Occipital lobe (tissue), 2 donors: ENCODE results near the gene CACNA1C. TPM values are rescaled to one million over a fixed set of nuclear protein-coding genes. Genes with fewer than 3 reads are reported as not detected.
"Not testable (repeated sequence)": the region's sequence is repeated elsewhere in the genome, so short reads cannot be mapped to it uniquely, and the experiment has no call there.

Experiments
- DNase-seq: peaks from one replicate; lab custom pipeline; 2025; lab: John Stamatoyannopoulos, UW
- total RNA-seq: library from RNA; depleted of rRNA; stranded (reverse); fragments of >200 nt; gene quantifications from one replicate; pipeline ENCODE4 v1.2.3, GENCODE V29; 2014

Gene CACNA1C
- total RNA-seq, 1 donor from 2014 or later: 21.4 TPM

DNA sequence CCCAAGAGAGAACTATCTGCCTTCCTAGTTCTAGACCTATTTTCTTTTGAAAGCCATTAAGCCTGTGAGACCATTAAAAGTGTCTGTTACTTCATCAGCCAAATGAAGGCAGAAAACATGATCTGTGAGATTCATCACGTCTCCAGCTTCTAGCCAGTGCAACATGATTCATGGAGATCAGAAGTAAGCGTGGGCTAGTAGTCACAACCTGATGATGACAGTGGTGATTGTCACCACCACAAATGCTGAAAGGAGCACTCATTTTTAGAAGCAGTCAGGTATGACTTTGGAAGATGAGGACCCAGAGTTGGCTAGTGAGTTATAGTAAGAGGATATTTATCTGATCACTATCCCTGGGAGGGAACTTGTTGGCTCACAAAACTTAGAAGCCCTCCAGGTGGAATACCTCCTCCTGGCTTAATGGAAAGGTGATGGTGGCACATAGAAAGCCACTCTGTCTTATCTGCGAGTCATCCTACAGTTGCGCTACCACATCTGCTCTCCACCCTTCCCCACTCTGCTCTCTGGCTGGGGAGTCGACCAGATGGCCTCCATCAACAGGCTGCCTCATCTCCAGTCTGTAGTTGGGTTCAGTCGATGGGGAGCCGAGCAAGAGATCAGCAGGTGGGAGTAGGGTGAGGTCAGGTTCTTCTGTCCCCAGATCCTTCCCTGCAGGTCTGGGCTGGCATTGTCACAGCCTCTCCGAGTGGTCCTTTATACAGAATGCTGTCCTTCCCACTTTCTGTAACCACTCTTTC lies 424.4 kb downstream of the CACNA1C start:
- DNase-seq: no peak

DNA sequence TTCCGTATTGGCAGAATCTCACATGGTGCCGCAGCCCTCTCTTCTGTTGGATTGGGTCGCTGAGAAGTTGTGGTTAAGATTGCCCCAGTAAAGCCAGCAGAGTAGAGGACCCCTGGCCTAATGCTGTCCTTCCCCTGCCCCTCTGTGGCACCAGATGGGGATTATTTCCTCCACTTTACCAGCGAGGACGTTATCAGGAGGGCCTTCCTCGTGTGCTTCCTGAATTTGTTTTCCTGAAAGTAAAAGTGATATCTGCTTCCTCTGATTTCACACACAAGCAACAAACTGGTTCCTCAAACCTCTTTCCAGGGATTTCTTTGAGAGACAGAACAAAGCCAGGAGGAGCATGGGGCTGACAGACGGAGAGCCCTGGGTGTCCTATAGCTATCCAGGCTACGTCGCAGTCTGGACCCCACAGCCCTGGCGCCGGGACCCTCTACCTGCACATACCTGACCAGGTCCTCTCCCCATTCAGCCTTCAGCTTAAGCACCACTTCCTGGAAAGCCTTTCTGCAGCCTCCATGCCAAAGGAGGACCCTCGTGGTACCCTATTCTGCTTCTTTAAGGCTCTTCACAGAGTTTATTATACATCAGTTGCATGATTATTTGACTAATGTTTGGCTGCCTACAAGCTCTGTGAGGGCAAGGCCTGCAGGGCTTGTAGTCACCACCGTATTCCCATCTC lies 427.2 kb downstream of the CACNA1C start:
- no peak for DNase-seq

DNA sequence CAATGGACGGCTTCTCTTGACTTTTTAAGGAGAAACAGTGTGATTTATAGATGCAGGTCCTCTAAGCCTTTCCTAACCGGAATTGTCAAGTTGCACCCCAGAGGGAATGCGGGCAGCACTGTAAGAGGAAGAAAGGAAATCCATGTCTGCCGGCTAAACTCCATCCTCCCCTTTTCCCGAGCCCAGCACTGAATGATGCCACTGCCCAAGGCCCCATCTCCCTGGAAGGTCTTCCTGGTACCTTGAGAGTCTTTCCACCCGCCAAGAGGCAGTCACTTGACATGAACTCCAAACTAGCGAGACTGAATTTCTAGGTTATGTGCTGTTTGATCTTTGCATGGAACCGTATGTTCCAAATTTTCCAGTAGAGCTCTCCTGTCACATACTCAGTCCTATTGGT lies 428.6 kb downstream of the CACNA1C start:
- DNase-seq: no peak

DNA sequence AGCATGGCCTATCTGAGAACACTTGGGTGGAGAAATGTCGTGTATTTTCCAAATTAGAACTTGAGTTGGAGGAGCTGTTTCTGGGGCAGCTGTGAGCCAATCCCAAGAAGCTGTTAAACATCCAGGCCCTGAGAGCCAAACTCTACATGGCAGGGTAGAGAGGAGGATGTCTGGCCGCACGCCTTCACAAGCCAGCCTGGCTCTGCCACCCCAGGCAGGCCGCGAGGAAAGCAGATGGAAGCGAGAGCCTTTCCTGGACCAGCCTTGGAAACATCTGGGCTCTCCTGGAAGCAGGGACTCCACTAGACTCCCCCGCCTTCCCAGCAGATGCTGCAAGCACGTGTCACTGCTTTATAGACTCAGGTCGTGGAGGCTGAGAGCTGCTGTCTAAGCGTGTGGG lies 429.2 kb downstream of the CACNA1C start:
- DNase-seq: peak; percentile 74

DNA sequence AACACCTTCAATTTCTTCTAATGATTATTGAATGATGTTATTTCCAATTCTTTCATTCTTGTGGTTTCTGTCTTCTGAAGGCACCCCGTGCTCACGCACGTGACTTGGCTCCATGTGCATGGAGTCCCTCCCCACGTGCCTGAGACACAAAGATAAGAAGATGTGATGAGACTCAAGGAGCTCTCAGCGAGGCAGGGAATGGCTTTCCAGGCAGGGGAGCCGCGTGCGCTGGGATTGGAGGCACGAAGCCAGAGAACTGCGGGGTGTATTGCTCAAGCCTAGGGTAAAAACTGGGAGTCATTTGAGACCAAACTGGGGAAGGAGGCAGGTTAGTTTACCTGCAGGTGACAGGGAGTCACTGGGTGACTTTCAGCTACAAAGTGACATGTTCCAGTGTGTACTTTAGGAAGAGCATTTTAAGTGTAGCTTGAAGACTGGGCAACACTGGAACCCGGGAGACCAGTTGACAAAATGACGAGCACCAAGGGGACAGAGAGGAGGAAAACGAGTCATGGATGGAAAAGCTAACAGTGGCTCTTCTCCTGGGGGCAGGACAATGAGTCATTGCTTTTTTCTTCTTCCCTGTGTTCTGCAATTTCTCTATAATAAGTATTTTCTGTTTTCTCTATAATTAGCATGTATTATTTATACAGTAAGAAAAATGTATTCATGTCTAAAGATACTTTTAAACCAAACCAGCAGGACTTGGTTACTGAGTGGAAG lies 430.3 kb downstream of the CACNA1C start:
- DNase-seq: no peak

DNA sequence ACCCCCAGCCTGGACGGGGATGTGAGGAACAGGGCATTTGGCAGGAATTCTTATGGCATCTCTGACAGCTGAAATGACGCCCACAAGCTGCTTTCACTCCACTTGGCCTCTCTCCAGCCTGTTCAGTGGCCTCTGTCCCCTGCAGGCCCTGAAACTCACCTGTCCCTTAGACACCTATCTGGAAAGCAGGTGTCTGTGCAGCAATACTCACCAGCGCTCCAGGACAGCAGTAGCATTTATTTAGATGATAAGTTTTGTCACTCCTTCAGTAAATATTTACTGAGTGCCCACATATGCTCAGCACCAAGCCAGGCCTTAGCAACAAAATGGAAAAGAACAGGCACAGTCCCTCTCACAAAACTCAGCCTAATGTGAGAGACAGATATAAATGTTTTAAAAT lies 430.9 kb downstream of the CACNA1C start:
- DNase-seq: no peak

DNA sequence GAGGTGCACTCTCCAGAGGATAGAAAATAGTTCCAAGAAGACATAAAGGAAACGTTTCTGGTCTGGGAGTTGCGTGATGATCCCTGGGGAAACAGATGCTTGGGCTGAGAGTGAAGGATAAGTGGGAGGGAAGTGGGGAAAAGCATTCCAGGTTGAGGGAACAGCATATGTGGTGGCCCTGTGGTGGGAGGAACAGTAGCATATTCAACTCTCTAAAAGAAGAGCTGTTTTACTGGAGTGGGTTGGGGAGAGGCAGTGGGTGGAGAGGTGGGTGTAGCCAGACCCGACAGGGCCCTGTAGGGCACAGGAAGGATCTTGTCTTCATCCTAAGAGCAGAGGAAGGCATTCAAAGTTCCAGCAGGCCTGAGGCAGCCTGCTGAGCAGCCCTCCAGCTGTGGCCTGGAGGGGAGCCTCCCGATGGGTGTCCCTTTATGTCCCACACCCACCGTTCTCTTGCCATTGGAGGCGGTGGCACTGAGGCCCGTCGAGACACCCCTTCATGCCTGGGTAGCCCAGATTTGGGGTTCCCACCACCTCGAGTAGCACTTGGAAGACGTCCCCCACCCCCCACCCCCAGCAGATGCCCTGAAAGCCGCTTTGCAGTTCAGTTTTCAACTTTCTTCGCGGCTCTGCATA lies 431.5 kb downstream of the CACNA1C start:
- no peak for DNase-seq

DNA sequence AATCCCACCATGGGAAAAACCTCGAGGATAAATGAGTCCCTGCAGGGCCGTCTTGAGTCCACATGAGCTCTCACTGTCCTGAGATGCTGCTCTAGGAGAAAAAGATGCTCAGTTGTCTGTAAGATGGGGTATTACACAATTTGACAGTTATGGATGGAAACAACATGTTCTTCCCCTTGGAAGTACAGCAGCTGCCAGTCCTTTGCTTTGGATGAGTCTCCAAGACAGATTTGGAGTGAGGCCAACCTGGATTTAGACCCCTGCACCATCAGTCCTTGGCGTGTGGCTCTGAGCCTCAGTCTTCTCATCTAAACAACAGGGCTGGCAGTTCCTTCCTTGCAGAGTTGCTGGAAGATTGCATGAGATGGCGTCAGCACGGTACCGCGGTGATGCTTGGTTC lies 432.9 kb downstream of the CACNA1C start:
- no peak for DNase-seq

DNA sequence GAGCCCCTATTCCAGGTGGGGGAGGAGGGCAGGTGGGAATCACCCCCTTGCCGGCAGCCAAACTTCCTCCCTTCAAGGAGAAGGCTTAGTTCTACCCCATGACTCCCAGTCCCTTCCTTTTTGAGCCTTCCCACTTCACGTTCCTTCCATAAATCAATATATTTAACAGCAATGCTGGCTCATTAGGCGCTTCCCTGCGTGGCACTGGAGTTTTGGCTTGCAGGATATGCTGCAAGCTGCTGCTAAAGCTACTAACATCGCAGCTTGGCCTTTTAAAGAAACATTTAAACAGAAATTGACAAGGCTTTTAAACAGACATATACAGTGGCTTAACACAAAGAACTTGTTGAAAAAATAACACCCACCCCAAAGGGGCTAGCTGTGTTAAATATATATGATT lies 434.0 kb downstream of the CACNA1C start:
- no peak for DNase-seq

DNA sequence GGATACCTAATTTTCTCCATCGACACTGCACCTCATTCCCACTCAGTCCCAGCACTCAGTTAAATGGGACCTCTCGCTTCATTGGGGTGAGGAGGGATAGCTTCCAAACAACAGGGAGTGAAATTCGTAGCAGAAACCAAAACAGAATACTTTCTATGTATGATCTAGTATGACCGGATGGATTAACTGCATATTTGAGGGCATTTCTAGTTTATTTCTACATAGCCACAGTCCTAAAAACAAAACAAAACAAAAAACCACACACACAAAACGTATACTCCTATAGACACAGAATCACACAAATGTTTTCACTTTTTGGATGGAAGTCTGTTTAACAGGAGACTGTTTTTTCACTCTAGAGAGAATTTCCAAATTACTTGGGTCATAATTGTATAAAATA lies 434.5 kb downstream of the CACNA1C start:
- DNase-seq: no peak

DNA sequence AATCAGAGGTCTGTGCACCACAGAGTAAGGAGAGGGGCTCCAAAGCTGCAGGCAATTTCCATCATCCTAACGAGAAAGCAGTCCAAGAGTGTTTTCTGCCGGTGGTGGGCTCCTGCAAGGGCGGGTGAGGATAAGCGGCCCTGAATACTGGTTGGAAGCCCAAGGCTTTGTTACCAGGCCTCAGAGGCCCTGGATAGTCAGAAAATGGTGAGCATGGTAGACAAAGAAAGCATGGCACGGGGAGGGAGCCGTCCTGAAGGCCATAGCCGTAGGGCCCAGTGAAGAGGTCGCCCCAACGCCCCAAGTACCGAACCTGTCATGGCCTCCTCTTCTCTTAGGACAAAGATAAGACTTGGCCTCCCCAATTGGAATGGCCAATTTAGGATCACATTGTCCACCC lies 435.3 kb downstream of the CACNA1C start:
- DNase-seq: no peak

DNA sequence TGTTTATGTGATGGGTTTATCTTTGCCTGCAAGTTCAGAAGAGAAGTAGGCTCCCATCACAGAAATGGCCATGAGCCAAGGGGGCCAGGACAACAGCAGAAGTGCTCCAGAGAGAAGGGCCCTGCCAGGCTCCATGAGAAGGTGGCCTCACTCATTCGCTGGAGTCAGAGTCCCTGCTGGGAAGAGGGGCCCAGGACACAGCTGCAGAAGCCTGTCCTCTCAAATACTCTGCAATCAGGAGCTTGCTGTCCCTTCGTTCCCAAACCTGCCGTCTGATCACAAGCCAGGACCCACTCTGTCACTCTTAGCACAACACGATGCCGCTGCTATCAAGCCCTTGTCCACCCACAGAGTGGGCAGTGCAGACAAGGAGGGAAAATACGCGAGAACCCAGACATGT lies 435.8 kb downstream of the CACNA1C start:
- no peak for DNase-seq

DNA sequence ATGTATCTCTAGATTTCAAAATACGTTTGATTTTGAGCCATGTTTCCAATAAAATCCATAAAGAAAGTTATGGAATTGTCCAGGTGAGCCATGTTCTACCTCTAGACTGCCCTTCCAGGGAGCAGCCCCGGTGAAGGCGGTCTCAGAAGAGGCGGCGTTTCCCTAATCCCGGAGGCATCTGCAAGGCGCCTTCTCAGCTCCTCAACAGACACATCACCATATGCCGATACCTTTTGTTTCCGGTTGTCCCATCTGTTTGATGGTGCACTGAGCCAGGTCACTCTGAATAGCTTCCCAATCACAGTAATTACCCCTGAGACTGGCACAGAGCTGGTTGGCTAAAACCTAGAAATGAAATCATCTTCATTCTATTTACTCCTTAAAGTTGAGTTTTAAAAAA lies 436.5 kb downstream of the CACNA1C start:
- DNase-seq: peak; percentile 11

DNA sequence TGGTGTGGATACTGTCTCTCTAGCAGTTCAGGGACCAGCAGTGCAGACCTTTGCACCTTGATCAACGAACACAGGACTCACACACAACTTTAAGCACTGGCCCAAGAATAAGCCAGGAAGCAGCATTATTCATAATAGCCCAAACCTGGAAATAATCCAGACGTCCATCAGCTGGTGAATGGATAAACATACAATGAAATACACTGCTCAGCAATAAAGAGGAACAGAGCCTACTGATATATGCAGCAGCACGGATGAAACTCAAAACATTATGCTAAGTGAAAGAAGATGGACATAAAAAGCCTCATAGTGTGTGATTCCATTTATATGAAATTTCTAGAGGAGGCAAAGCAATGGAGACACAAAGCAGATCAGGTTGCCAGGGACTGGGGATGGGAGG lies 438.0 kb downstream of the CACNA1C start:
- no peak for DNase-seq

DNA sequence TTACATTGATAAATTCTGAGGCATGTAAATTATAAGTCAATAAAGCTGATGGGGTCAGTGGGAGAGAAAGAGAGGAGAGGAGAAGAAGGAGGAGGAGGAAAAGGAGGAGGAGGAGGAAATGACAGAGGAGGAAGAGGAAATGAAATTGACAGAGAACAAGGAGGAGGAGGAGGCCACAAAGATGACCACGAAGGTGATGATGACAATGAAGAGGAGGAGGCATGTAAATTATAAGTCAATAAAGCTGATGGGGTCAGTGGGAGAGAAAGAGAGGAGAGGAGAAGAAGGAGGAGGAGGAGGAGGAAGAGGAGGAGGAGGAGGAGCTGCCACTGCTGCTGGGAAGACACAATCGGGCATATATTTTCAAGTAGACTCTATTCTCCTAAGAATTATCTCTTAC lies 438.6 kb downstream of the CACNA1C start:
- not testable (repeated sequence) for DNase-seq

DNA sequence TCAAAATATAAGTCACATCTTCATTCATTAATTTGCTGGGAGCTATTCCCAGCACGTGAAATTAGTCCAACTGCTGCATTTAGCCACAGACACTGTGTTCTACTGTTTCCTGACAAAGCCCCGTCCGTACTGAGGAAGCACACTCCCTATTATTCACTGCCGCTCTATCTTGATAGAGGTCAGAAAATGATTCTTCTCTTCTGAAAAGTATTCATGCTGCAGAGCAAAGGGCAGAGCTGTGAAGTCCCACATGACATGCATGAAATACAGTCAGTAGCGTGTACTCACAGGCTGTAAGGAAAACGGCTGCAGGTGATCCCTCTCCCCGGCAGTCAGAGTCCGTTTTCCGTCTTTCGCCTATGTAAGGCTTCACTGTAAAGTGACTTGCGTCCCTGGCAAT lies 439.4 kb downstream of the CACNA1C start:
- no peak for DNase-seq

DNA sequence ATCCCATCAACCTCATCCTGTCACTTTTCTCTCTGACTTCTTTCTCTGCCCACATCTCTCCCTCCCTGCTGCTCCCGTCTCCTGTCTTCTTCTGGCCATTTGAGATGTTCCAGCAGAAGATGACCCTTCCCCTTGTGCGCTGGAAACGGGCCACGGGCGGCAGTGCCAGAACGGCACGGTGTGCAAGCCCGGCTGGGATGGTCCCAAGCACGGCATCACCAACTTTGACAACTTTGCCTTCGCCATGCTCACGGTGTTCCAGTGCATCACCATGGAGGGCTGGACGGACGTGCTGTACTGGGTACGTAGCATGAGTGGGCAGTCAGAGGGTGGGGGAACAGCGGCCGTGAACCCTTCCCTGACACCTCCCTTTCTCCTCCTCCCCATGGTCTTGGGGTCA lies 440.3 kb downstream of the CACNA1C start:
- no peak for DNase-seq

DNA sequence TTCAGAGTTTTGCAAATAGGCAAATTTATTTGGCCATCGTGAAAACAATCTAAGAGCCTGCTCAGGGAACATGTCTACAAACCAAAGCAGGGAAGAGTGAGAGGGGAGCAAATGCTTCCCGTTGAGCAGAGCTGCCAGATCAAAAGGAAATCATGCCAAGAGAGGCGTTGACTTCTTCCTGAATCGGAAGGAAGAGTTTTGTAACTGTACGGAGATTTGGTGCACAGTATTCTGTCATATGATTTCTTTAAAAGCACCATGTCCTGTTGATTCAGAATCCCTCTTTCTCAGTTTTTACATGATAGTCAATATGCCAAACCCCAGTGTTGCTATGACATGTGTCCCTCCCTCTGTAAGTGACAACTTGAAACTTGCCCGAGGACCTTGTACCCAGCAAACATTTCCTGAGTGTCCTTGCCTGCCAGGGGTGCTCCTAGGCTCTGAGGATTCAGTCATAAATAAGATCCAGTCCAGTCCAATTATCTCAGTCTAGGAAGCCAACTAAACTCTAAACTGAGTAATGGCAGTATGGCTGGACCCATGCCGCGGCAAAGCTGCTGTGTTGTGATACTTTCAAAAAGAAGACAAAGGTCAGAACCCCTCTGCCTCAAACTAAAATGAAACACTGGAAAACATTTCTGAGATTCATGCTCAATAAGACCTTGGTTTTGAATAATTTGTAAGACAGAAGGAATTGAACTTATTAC lies 441.9 kb downstream of the CACNA1C start:
- DNase-seq: no peak

DNA sequence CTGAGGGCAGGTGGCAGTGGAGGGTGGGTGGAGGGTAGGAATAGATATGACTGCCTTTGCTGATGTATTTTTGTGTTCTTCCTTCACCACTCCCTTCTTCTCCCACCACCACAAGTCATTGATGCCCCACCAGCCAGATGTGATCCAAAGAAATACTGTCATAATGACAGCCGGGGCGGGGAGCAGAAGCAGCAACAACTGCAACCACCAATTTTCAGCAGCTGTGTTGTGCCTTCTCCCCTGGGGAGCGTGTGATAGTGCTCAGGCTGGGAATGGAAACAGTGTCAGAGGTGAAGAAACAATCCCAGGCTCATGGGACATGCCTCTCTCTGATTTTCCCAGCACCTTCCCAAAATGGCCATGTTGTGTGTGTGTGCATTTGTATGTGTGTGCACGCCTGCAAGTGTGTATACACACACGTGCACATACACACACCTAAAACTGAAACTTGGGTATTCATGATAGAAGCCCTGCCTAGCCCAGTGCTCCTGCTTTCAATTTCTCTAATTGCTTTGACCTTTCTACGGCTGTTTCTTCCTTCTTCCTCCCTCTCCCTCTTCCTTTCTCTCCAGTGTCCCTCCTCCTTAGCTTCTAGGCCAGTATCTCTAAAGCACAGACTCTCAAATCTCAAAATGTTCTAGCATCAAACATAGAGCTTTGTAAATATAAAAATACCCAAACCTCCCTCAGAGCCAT lies 442.8 kb downstream of the CACNA1C start:
- no peak for DNase-seq

DNA sequence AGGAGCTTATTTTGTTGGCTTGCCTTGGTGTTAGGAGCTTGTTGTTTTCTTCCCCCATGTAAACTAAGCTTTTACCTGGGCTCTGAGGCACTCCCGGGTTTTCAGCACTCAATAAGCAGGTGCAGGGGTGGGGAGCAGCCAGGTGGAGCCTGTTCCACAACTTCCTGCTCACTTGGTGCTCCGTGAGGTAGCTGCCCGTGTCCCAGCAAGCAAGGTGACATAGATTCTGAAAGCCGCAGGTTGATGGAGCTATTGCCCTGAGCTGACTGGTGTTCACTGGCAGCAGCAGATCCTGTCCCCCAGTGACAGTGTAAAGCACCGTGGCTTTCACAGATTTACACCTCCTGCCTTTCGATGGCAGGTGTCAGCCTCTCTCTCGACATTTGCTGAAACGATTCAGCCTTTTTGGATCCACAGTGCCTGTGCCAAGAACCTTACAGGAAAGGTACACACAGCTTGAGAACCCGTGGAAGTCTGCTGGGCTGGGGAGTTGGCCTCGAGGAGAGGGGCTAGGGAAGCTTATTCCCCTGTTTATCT lies 446.2 kb downstream of the CACNA1C start:
- no peak for DNase-seq
